Endothelial cell of umbilical vein (primary cell): ENCODE results near the gene MAPKAPK2. TPM values are rescaled to one million over a fixed set of nuclear protein-coding genes. Genes with fewer than 3 reads are reported as not detected.

Experiments used
- BruUV-seq: library from RNA; stranded (reverse); fragments of 400-500 nt; replicated peaks from 2 replicates; lab custom pipeline; 2021; lab: Mats Ljungman, UMichigan
- CTCF ChIA-PET: fragments of 300-600, 350-600 bp; sonication (Branson Sonifier 250); formaldehyde crosslinking; loops from one replicate; lab custom pipeline; 2021; ENCODE audit warnings: antibody characterized with exemption, inconsistent platforms; lab: Charles Lee
- POLR2A ChIA-PET: fragments of 300-600, 350-600 bp; sonication (Branson Sonifier 250); formaldehyde crosslinking; loops from one replicate; lab custom pipeline; 2021; ENCODE audit warnings: antibody characterized with exemption, inconsistent platforms; lab: Charles Lee
- DNase-seq: peaks from one replicate; pipeline ENCODE4 v3.0.0-alpha.2; 2011; ENCODE audit warnings: low read depth, low spot score
- FAIRE-seq: peaks from 2 replicates; lab custom pipeline; 2011; peaks lifted over from hg19 to GRCh38; lab: Jason Lieb, UNC
- H2AFZ ChIP-seq: 2 replicates; pipeline ENCODE4 v1.6.0; 2012; ENCODE audit warnings: low read depth, low read length, control low read depth, inconsistent platforms
- H3K27ac ChIP-seq: 2 replicates; pipeline ENCODE4 v1.5.1; 2011; ENCODE audit warnings: low read depth, mild to moderate bottlenecking, control low read depth, low read length, moderate library complexity; ENCODE audit not compliant: insufficient read depth
- H3K27me3 ChIP-seq, 2 experiments: 2 replicates each; pipeline versions ENCODE4 v1.6.0 to v1.6.1; 2011; ENCODE audit warnings: low read length in 2 of 2, mixed read lengths in 1 of 2; ENCODE audit not compliant: control insufficient read depth in 2 of 2, insufficient read depth in 2 of 2
- H3K36me3 ChIP-seq, 2 experiments: 2 replicates in 1 of 2; 3 replicates in 1 of 2; pipeline ENCODE4 v1.5.1; 2011; ENCODE audit warnings: low read length in 2 of 2, mild to moderate bottlenecking in 1 of 2, moderate library complexity in 1 of 2; ENCODE audit not compliant: control insufficient read depth in 2 of 2, insufficient read depth in 2 of 2; ENCODE audit errors: extremely low read depth in 1 of 2
- H3K4me1 ChIP-seq: 3 replicates; pipeline ENCODE4 v1.5.1; 2011; ENCODE audit warnings: mild to moderate bottlenecking, low read length; ENCODE audit not compliant: control insufficient read depth, insufficient read depth; ENCODE audit errors: extremely low read depth
- H3K4me2 ChIP-seq: 2 replicates; pipeline ENCODE4 v1.6.1; 2011; ENCODE audit warnings: low read length, control low read depth, mixed read lengths; ENCODE audit not compliant: insufficient read depth
- H3K4me3 ChIP-seq, 3 experiments: fragments of 200-600 bp in 1 of 3; sonication (generic), shearing (Covaris generic) in 1 of 3; replicated peaks in 1 of 3; 2 replicates each; pipeline ENCODE4 v1.5.1; 2011 to 2016; ENCODE audit warnings: control low read depth in 3 of 3, low read length in 3 of 3, mild to moderate bottlenecking in 2 of 3, inconsistent platforms in 1 of 3, low read depth in 1 of 3, moderate library complexity in 1 of 3; ENCODE audit not compliant: insufficient read depth in 1 of 3
- H3K79me2 ChIP-seq: 2 replicates; pipeline ENCODE4 v1.6.0; 2012; ENCODE audit warnings: low read length, inconsistent platforms; ENCODE audit not compliant: control insufficient read depth, insufficient read depth
- H3K9ac ChIP-seq: replicated peaks from 2 replicates; pipeline ENCODE3; 2011; ENCODE audit warnings: low read length, control low read depth; ENCODE audit not compliant: insufficient read depth; ENCODE audit errors: extremely low read depth
- H3K9me1 ChIP-seq: replicated peaks from 3 replicates; pipeline ENCODE4 v1.6.0; 2011; ENCODE audit warnings: mild to moderate bottlenecking, low read length; ENCODE audit not compliant: control insufficient read depth, insufficient read depth; ENCODE audit errors: extremely low read depth
- H3K9me3 ChIP-seq: replicated peaks from 2 replicates; pipeline ENCODE4 v1.5.1; 2012; ENCODE audit warnings: low read length, inconsistent platforms; ENCODE audit not compliant: control insufficient read depth, insufficient read depth
- H4K20me1 ChIP-seq: replicated peaks from 2 replicates; pipeline ENCODE3; 2011; ENCODE audit warnings: mild to moderate bottlenecking, low read length; ENCODE audit not compliant: control insufficient read depth, insufficient read depth; ENCODE audit errors: extremely low read depth
- CTCF ChIP-seq, 2 donors: IDR thresholded peaks; 1 replicate in 1 of 2; 2 replicates in 1 of 2; pipeline ENCODE4 v1.5.1; 2011; ENCODE audit warnings: low read length in 2 of 2, mild to moderate bottlenecking in 2 of 2, moderate library complexity in 2 of 2, control low read depth in 1 of 2, inconsistent platforms in 1 of 2, low read depth in 1 of 2; ENCODE audit not compliant: insufficient read depth in 1 of 2; ENCODE audit errors: extremely low read depth in 1 of 2
- EZH2 ChIP-seq: IDR thresholded peaks from 2 replicates; pipeline ENCODE4 v1.6.1; 2012; ENCODE audit warnings: borderline replicate concordance, low read depth, mild to moderate bottlenecking, moderate library complexity, low read length, inconsistent platforms; ENCODE audit not compliant: severe bottlenecking
- FOS ChIP-seq: IDR thresholded peaks from 2 replicates; pipeline ENCODE4 v1.6.1; 2011; ENCODE audit warnings: mild to moderate bottlenecking, low read length, moderate library complexity, borderline replicate concordance; ENCODE audit not compliant: insufficient read depth
- GATA2 ChIP-seq: IDR thresholded peaks from 2 replicates; pipeline ENCODE4 v1.7.0; 2011; ENCODE audit warnings: low read depth, mild to moderate bottlenecking, moderate library complexity, mixed read lengths, low read length; ENCODE audit not compliant: insufficient read length, insufficient read depth
- JUN ChIP-seq: IDR thresholded peaks from 2 replicates; pipeline ENCODE4 v1.6.1; 2011; ENCODE audit warnings: borderline replicate concordance, low read depth; ENCODE audit not compliant: insufficient read length, insufficient read depth
- MAX ChIP-seq: IDR thresholded peaks from 2 replicates; pipeline ENCODE4 v1.6.1; 2011; ENCODE audit not compliant: insufficient read depth, insufficient read length
- MYC ChIP-seq: IDR thresholded peaks from one replicate; pipeline ENCODE4 v1.6.1; 2011; ENCODE audit warnings: mild to moderate bottlenecking, low read depth, low read length
- POLR2A ChIP-seq: IDR thresholded peaks from 2 replicates; pipeline ENCODE4 v1.6.1; 2012; ENCODE audit warnings: low read depth, mild to moderate bottlenecking, control low read depth, low read length
- dilution Hi-C: fragments of 300-500 bp; cut with MboI; formaldehyde crosslinking; loops from one replicate; pipeline ENCODE4 v1.15.0; 2019; ENCODE audit warnings: low sequenced_read_pairs; ENCODE audit not compliant: extremely low pct_ligation_motif_present
- intact Hi-C: fragments of 100-400 bp; cut with micrococcal nuclease; formaldehyde crosslinking; loops from one replicate; pipeline ENCODE4 v1.10.0; 2022
- polyA plus RNA-seq, 4 experiments: library from polyadenylated mRNA; depleted of rRNA in 3 of 4; stranded (reverse) in 3 of 4; unstranded in 1 of 4; fragments of >200 nt; gene quantifications; 2 replicates each; pipeline versions ENCODE4 v1.2.1 to v1.2.3, GENCODE V29; 2011 to 2012; ENCODE audit warnings: missing spikeins in 1 of 4
- total RNA-seq: library from RNA; stranded (reverse); gene quantifications from 2 replicates; pipeline ENCODE4 v1.2.3, GENCODE V29; 2021

The MAPKAPK2 gene
- total and polyA plus RNA-seq, 2 donors (not counting 3 experiments of a cell fraction or from before 2014, with no cell fraction given) = 52.9 to 69.1 TPM

GRCh38 chr1:206744683-206745082, 60.0 kb downstream of the MAPKAPK2 start:
- Histone ChIP-seq H4K20me1 (no peaks in the 10 kb centered on the region), H2AFZ (no peak overlapping the region), H3K27me3 (peaks cover 5 to 11% of the 10 kb centered on the region in 2 experiments), H3K36me3 (no peaks in the 10 kb centered on the region), H3K4me3 (no peak overlapping the region), H3K27ac (no peak overlapping the region), H3K4me1 (no peaks in the 10 kb centered on the region), H3K9ac (no peak overlapping the region), H3K9me1 (no peaks in the 10 kb centered on the region), H3K4me2 (no peak overlapping the region), H3K79me2 (no peaks in the 10 kb centered on the region), H3K9me3 (no peaks in the 10 kb centered on the region)
- no peak for TF ChIP-seq POLR2A
- no peak for TF ChIP-seq CTCF (IDR thresholded peaks at IDR 0.05; ENCODE audit: extremely low read depth in 1 of 2, insufficient read depth in 1 of 2, low read depth in 1 of 2, low read length in 2 of 2)
- TF ChIP-seq GATA2 = no peak
- no peak for TF ChIP-seq FOS
- no peak for TF ChIP-seq MYC
- TF ChIP-seq MAX = no peak
- TF ChIP-seq JUN = no peak
- no peak for TF ChIP-seq EZH2
- no peak for FAIRE-seq
- dilution Hi-C loops (no loop called here), intact Hi-C loops (no loop called here)
- POLR2A ChIA-PET = no interaction called here
- CTCF ChIA-PET = interaction anchor here (1.3 to 2.0 kb wide), 2 partner anchors 10 to 168 kb away, joined by 5 to 13 read pairs; no protein-coding TSS in a partner anchor
- BruUV-seq = no TSS peak
- DNase-seq = no peak
